HG02759 (cell line): ENCODE measurements around the gene HOXD8.

Source experiments
- ATAC-seq: cut with Tn5 transposase; IDR thresholded peaks from one replicate; pipeline ENCODE4 v1.9.1; 2021; ENCODE audit warnings: mild to moderate bottlenecking, moderate library complexity; ENCODE audit not compliant: unreplicated experiment

Gene HOXD8

GRCh38 chr2:176090862-176091261, 38.6 kb upstream of the HOXD8 start:
- ATAC-seq, result no peak

- ATAC-seq, result no peak
These were observed 37.9 kb upstream of the HOXD8 start for GRCh38 chr2:176091329-176092258.

- no peak for ATAC-seq
These were observed 37.0 kb upstream of the HOXD8 start, which contains the start of gene HOXD13 for GRCh38 chr2:176092270-176093144. Gene HOXD13 (plus strand): TSS chr2:176092721. CDS start chr2:176092891, 170 bp downstream.

- ATAC-seq, result no peak
These were observed 36.2 kb upstream of the HOXD8 start for GRCh38 chr2:176093145-176093897.

GRCh38 chr2:176093898-176094249, 35.6 kb upstream of the HOXD8 start:
- no peak for ATAC-seq

- ATAC-seq, result no peak
These were observed 35.2 kb upstream of the HOXD8 start for GRCh38 chr2:176094349-176094748.

GRCh38 chr2:176095421-176095820, 34.1 kb upstream of the HOXD8 start:
- ATAC-seq, result no peak

GRCh38 chr2:176096243-176096985, 33.1 kb upstream of the HOXD8 start:
- ATAC-seq, result no peak

GRCh38 chr2:176096986-176097819, 32.3 kb upstream of the HOXD8 start:
- peak; percentile 91 for ATAC-seq

GRCh38 chr2:176097820-176098365, 31.6 kb upstream of the HOXD8 start:
- ATAC-seq, result no peak

GRCh38 chr2:176098366-176099158, 30.9 kb upstream of the HOXD8 start:
- no peak for ATAC-seq

- ATAC-seq, result no peak
These were observed 30.3 kb upstream of the HOXD8 start for GRCh38 chr2:176099159-176099727.

- no peak for ATAC-seq
These were observed 29.6 kb upstream of the HOXD8 start, which contains the start of gene HOXD12 for GRCh38 chr2:176099728-176100546. Gene HOXD12 (plus strand): TSS chr2:176099795. CDS start chr2:176099802, 7 bp downstream.

GRCh38 chr2:176100547-176101140, 28.9 kb upstream of the HOXD8 start:
- ATAC-seq, result no peak

- no peak for ATAC-seq
These were observed 28.2 kb upstream of the HOXD8 start for GRCh38 chr2:176101216-176101830.

- ATAC-seq, result no peak
These were observed 27.7 kb upstream of the HOXD8 start for GRCh38 chr2:176101842-176102241.
